ENCODE measurements around the gene NLRP12.

GRCh38 chr19:53826876-53827275 is 2.8 kb upstream of the NLRP12 start:
- no peak for TF ChIP-seq CTCF (IDR thresholded peaks at IDR 0.05; ENCODE audit: low read depth, low read length)
- TF ChIP-seq EZH2phosphoT487 (IDR thresholded peaks at IDR 0.05; ENCODE audit: low read depth): no peak
